GM12875 (cell line): ENCODE data around the gene AHCYL2.

Experiments used
- H3K4me3 ChIP-seq: one replicate; pipeline ENCODE4 v1.5.1; 2011; ENCODE audit warnings: low read depth, low read length, control low read depth
- TF ChIP-seq, protein P1 (sequence below): IDR thresholded peaks from 2 replicates; pipeline ENCODE4 v1.5.1; 2011; ENCODE audit warnings: low read depth, mild to moderate bottlenecking, control low read depth, inconsistent platforms, low read length, moderate library complexity, borderline replicate concordance; ENCODE audit not compliant: insufficient read depth

Gene AHCYL2

GRCh38 chr7:129188892-129189660 lies 35.8 kb upstream of the AHCYL2 start:
- TF ChIP-seq, protein P1, sequence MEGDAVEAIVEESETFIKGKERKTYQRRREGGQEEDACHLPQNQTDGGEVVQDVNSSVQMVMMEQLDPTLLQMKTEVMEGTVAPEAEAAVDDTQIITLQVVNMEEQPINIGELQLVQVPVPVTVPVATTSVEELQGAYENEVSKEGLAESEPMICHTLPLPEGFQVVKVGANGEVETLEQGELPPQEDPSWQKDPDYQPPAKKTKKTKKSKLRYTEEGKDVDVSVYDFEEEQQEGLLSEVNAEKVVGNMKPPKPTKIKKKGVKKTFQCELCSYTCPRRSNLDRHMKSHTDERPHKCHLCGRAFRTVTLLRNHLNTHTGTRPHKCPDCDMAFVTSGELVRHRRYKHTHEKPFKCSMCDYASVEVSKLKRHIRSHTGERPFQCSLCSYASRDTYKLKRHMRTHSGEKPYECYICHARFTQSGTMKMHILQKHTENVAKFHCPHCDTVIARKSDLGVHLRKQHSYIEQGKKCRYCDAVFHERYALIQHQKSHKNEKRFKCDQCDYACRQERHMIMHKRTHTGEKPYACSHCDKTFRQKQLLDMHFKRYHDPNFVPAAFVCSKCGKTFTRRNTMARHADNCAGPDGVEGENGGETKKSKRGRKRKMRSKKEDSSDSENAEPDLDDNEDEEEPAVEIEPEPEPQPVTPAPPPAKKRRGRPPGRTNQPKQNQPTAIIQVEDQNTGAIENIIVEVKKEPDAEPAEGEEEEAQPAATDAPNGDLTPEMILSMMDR, result no peak
- H3K4me3 ChIP-seq, result peak overlapping the region; percentile 66

DNA sequence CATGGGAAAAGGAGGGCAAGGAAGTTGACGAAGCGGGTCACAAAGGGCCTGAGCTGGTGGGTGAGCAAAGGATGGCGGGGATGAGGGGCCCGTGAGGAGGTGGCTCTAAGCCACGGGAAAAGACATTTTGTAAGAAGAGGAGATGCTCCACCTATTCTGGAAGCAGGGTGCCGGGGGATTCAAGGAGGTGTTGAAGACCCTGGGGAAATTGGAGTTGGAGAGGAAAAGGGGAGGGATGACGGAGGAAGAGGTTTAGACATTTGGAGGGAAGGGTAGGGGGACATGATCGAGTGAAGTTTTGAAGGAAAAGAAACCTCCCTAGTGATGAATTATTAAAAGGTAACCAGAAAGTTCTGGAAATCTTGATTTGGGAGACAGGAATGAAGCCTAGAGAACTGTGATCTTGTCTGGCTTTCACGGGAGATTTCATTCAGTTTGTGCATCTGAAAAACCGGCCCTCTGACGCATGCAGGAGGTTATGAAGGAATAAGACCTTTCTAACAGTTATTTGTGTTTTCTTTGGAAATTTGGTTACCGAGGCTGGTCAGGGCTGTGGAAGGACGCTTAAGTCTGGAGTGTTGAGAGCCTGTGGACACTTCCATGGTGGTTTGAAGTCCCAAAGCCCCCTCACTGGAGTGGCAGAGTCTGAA lies 35.0 kb upstream of the AHCYL2 start:
- H3K4me3 ChIP-seq, result peak overlapping the region; percentile 66
- TF ChIP-seq, protein P1, result no peak

DNA sequence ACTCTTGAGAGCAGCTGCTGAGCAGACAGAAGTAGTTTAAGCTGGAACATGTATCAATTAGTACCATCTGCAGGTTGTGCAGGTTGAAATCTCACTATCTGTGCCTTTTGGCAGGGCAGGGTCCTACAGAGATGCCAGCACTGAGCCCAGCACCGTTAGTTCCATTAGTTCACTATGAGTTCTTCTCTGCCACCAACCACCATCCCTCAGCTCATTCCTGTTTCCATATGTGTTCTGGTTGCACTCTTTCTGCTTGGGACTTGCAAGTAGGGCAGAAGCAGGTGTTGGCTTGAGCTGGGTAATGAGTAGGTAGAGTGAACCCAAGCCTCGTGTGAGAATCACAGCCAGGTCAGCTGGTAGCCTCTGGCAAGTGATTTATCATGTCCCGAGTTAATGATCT lies 33.6 kb upstream of the AHCYL2 start:
- TF ChIP-seq, protein P1, result no peak
- no peak overlapping the region for H3K4me3 ChIP-seq

- H3K4me3 ChIP-seq, result no peak overlapping the region
- TF ChIP-seq, protein P1, result no peak
These were observed 30.9 kb upstream of the AHCYL2 start for GRCh38 chr7:129193892-129194291.

DNA sequence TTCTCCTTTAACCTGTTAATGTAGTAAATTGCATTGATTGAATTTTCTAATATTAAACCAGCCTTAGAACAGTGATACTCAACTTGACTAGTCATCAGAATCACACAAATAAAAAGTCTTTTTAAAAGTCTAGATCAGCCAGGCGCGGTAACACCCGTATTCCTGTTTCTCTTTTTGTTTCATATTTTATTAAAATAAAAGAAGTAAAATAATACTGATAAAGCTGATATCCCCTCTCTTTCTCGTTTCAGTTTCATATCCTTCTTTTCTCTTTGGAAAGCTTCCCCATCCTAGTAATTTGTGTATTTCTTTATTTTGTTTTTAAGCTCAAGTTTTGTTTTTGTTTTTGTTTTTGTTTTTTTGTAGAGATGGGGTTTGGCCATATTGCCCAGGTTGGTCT lies 27.1 kb upstream of the AHCYL2 start:
- TF ChIP-seq, protein P1, result no peak
- no peak overlapping the region for H3K4me3 ChIP-seq

DNA sequence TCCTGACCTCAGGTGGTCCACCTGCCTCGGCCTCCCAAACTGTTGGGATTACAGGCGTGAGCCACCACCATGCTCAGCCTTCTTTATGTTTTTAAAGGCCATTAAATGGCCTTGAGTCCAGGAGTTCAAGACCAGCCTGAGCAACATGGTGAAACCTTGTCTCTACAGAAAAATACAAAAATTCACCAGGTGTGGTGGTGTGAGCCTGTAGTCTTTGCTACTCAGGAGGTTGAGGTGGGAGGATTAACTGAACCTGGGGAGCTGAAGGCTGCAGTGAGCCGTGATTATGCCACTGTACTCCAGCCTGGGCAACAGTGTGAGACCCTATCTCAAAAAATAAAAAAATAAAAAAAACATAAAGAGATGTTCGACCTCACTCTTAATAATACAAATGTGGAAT lies 25.4 kb upstream of the AHCYL2 start:
- TF ChIP-seq, protein P1, result no peak
- H3K4me3 ChIP-seq, result no peak overlapping the region

- H3K4me3 ChIP-seq, result no peak overlapping the region
- TF ChIP-seq, protein P1, result no peak
These were observed 22.6 kb upstream of the AHCYL2 start for GRCh38 chr7:129202058-129202777.
